NK-92 treated with Interleukin-12 subunit alpha and Interleukin-12 subunit beta, amount 100 ng/mL, for 24 hours (cell line): ENCODE results near the gene PKNOX2.
A peak's percentile ranks its signal among the peaks of the same experiment; 100 is the strongest.

Source experiments
- DNase-seq: peaks from one replicate; lab custom pipeline; 2025; lab: John Stamatoyannopoulos, UW

The PKNOX2 gene

GRCh38 chr11:125412509-125412908, 248.0 kb downstream of the PKNOX2 start:
- no peak for DNase-seq

- no peak for DNase-seq
Measured at GRCh38 chr11:125413226-125413625, 248.7 kb downstream of the PKNOX2 start.

GRCh38 chr11:125414121-125414520, 249.6 kb downstream of the PKNOX2 start:
- no peak for DNase-seq

GRCh38 chr11:125416981-125417935, 252.7 kb downstream of the PKNOX2 start:
- DNase-seq = no peak

GRCh38 chr11:125418396-125418795, 253.8 kb downstream of the PKNOX2 start:
- DNase-seq = no peak

- no peak for DNase-seq
Measured at GRCh38 chr11:125422681-125423080, 258.1 kb downstream of the PKNOX2 start.

- peak; percentile 13 for DNase-seq
Measured at GRCh38 chr11:125423247-125423849, 258.8 kb downstream of the PKNOX2 start.

GRCh38 chr11:125425601-125426000, 261.1 kb downstream of the PKNOX2 start:
- no peak for DNase-seq

- no peak for DNase-seq
Measured at GRCh38 chr11:125426818-125427528, 262.4 kb downstream of the PKNOX2 start.

GRCh38 chr11:125428486-125429173, 264.1 kb downstream of the PKNOX2 start:
- no peak for DNase-seq

- peak; percentile 54 for DNase-seq
Measured at GRCh38 chr11:125429174-125429707, 264.7 kb downstream of the PKNOX2 start.

GRCh38 chr11:125429807-125430678, 265.5 kb downstream of the PKNOX2 start:
- DNase-seq = no peak

GRCh38 chr11:125431009-125431408, 266.5 kb downstream of the PKNOX2 start:
- no peak for DNase-seq

GRCh38 chr11:125431481-125431880, 266.9 kb downstream of the PKNOX2 start:
- no peak for DNase-seq

GRCh38 chr11:125433454-125434121, 269.0 kb downstream of the PKNOX2 start:
- no peak for DNase-seq

GRCh38 chr11:125435461-125436238, 271.1 kb downstream of the PKNOX2 start:
- DNase-seq = no peak

- no peak for DNase-seq
Measured at GRCh38 chr11:125441648-125442410, 277.3 kb downstream of the PKNOX2 start.

GRCh38 chr11:125442946-125443345, 278.4 kb downstream of the PKNOX2 start:
- DNase-seq = no peak
